ENCODE results near the gene PPP1R13B. TPM values are rescaled to one million over a fixed set of nuclear protein-coding genes. Genes with fewer than 3 reads are reported as not detected.

The PPP1R13B gene
- total RNA-seq, 1 donor from 2014 or later, result 10.1 TPM

DNA sequence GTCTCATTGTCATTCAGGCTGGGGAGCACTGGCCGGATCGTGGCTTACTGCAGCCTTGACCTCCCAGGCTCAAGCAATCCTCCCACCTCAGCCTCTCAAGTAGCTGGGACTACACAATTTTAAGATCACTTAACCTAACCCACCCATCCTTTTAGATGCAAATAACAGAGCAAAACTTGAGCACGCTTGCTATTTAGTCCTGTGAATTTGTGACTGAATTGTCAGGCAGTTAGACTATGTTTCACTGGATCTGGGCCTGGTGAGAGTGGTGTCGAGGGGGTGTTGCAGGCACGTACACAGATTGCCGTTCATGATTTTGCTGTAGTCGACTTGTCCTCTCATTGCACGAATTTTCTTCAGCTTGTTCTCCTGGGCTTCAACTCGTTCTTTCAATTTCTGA lies 93.6 kb downstream of the PPP1R13B start:
- Mint-ChIP-seq H3K4me3 (ENCODE audit: unreplicated experiment) (no peak overlapping the region), H3K36me3 (ENCODE audit: low read depth) (peaks cover 3% of the 10 kb centered on the region), H3K9me3 (ENCODE audit: low read depth) (no peaks in the 10 kb centered on the region), H3K27me3 (ENCODE audit: low read depth) (no peaks in the 10 kb centered on the region), H3K4me1 (ENCODE audit: low read depth) (no peaks in the 10 kb centered on the region), H3K27ac (ENCODE audit: unreplicated experiment) (no peak overlapping the region)
- DNase-seq (ENCODE audit: low spot score), result no peak
- TF ChIP-seq, protein P1, sequence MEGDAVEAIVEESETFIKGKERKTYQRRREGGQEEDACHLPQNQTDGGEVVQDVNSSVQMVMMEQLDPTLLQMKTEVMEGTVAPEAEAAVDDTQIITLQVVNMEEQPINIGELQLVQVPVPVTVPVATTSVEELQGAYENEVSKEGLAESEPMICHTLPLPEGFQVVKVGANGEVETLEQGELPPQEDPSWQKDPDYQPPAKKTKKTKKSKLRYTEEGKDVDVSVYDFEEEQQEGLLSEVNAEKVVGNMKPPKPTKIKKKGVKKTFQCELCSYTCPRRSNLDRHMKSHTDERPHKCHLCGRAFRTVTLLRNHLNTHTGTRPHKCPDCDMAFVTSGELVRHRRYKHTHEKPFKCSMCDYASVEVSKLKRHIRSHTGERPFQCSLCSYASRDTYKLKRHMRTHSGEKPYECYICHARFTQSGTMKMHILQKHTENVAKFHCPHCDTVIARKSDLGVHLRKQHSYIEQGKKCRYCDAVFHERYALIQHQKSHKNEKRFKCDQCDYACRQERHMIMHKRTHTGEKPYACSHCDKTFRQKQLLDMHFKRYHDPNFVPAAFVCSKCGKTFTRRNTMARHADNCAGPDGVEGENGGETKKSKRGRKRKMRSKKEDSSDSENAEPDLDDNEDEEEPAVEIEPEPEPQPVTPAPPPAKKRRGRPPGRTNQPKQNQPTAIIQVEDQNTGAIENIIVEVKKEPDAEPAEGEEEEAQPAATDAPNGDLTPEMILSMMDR (IDR thresholded peaks at IDR 0.05), result no peak

DNA sequence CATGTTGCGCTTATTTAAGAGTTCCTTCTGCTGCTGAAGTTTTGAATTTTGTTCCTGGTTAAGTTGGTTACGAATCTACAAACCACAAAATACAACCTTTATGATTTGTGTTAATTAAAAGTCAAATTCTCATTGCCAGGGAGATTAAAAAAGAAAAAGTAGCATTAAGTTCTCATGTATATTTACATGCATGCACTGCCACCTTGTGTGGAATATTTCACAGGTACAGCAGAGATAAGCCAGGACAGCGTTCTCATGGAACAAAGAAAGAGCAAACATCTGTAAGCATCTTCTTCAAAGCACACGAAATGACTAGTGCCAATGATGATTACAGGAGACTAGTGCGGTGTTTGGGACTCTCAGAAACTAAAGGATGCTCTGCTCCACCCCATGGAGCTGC lies 97.5 kb downstream of the PPP1R13B start:
- TF ChIP-seq, protein P1 (IDR thresholded peaks at IDR 0.05), result peak; percentile 50
- Mint-ChIP-seq H3K27ac (ENCODE audit: unreplicated experiment) (no peak overlapping the region), H3K36me3 (ENCODE audit: low read depth) (peaks cover 4% of the 10 kb centered on the region), H3K4me1 (ENCODE audit: low read depth) (no peaks in the 10 kb centered on the region), H3K27me3 (ENCODE audit: low read depth) (no peaks in the 10 kb centered on the region), H3K9me3 (ENCODE audit: low read depth) (no peaks in the 10 kb centered on the region), H3K4me3 (ENCODE audit: unreplicated experiment) (no peak overlapping the region)
- no peak for DNase-seq (ENCODE audit: low spot score)

DNA sequence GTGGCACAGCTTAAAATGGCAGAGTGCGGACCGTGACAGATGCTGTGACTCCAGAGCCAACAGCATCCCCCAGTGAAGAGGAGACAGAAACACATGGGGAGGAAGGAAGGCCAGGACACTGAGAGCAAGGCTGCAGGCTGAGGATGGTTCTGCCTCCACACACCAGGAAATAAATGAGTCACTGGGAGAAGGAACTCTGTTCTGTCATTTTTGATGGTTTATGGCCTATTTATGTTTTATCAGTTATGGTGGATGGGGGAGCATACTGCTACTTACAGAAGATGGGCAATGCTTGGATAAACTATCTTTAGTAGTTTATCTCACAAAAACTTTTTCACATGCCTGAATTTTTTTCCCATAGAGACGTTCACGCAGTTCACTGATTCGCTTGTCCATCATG lies 97.9 kb downstream of the PPP1R13B start:
- DNase-seq (ENCODE audit: low spot score), result no peak
- Mint-ChIP-seq H3K4me3 (ENCODE audit: unreplicated experiment) (no peak overlapping the region), H3K36me3 (ENCODE audit: low read depth) (peaks cover 4% of the 10 kb centered on the region), H3K27me3 (ENCODE audit: low read depth) (no peaks in the 10 kb centered on the region), H3K4me1 (ENCODE audit: low read depth) (no peaks in the 10 kb centered on the region), H3K9me3 (ENCODE audit: low read depth) (no peaks in the 10 kb centered on the region), H3K27ac (ENCODE audit: unreplicated experiment) (no peak overlapping the region)
- TF ChIP-seq, protein P1 (IDR thresholded peaks at IDR 0.05), result no peak

DNA sequence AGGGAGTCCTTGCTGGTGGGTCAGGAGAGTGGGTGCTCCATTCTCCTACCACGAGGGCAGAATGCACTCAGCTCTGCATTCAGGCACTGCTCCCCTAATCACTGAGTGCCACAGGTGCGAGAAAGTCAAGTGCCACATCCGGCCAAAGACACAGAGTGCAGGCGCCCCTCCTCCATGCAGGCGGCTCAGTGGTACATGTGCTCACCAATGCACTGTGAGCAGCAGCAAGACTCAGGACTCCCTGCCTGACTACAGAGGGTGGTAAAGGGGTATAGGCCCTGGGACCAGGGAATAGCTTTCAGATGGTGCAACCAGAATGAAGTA lies 98.9 kb downstream of the PPP1R13B start:
- H3K9me3 Mint-ChIP-seq (ENCODE audit: low read depth), result no peaks in the 10 kb centered on the region
- TF ChIP-seq, protein P1 (IDR thresholded peaks at IDR 0.05), result no peak
- H3K36me3 Mint-ChIP-seq (ENCODE audit: low read depth), result peaks cover 4% of the 10 kb centered on the region
- no peak for DNase-seq (ENCODE audit: low spot score)
- no peaks in the 10 kb centered on the region for H3K4me1 Mint-ChIP-seq (ENCODE audit: low read depth)
- H3K27ac Mint-ChIP-seq (ENCODE audit: unreplicated experiment), result no peak overlapping the region
- no peaks in the 10 kb centered on the region for H3K27me3 Mint-ChIP-seq (ENCODE audit: low read depth)
- no peak overlapping the region for H3K4me3 Mint-ChIP-seq (ENCODE audit: unreplicated experiment)

DNA sequence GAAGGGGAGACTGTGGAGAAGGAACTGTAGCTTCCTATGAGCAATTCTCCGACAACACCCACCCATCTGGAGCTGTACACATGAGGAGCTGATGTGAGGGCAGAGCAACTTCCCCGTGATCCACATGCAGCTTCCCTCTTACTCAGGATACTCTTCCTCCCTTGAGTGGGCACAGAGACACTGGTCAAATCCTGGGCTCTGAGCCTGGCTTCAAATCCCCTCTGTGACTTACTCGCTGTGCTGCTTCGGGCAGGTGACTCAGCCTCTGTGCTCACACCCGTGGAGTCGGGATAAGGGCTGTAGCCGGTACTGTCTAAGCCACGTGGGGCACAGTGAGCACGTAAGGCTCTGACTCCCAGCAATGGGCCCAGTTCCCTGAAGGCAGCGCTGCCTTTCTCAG lies 100.7 kb downstream of the PPP1R13B start:
- H3K36me3 Mint-ChIP-seq (ENCODE audit: low read depth), result peaks cover 4% of the 10 kb centered on the region
- H3K27ac Mint-ChIP-seq (ENCODE audit: unreplicated experiment), result no peak overlapping the region
- H3K4me1 Mint-ChIP-seq (ENCODE audit: low read depth), result peaks cover under 1% of the 10 kb centered on the region
- H3K4me3 Mint-ChIP-seq (ENCODE audit: unreplicated experiment), result no peak overlapping the region
- peak; percentile 79 for DNase-seq (ENCODE audit: low spot score)
- TF ChIP-seq, protein P1 (IDR thresholded peaks at IDR 0.05), result no peak
- no peaks in the 10 kb centered on the region for H3K27me3 Mint-ChIP-seq (ENCODE audit: low read depth)
- no peaks in the 10 kb centered on the region for H3K9me3 Mint-ChIP-seq (ENCODE audit: low read depth)
